SJSA1 (cell line): ENCODE results near the gene FOXD2. TPM values are rescaled to one million over a fixed set of nuclear protein-coding genes. Genes with fewer than 3 reads are reported as not detected.
"Not testable (repeated sequence)": the region's sequence is repeated elsewhere in the genome, so short reads cannot be mapped to it uniquely, and the experiment has no call there.

Experiments used
- DNase-seq, 2 experiments: peaks; one replicate each; pipeline ENCODE4 v3.0.0-alpha.2; 2015 to 2020; ENCODE audit warnings: low spot score in 2 of 2, low read depth in 1 of 2
- H3K27ac ChIP-seq: fragments of 250-450 bp; sonication (Bioruptor Pico); 2 replicates; pipeline ENCODE4 v1.5.1; 2020; ENCODE audit warnings: mild to moderate bottlenecking, moderate library complexity
- H3K27me3 ChIP-seq: fragments of 250-450 bp; sonication (Bioruptor Pico); replicated peaks from 2 replicates; pipeline ENCODE4 v1.5.1; 2020; ENCODE audit warnings: mild to moderate bottlenecking, moderate library complexity
- H3K36me3 ChIP-seq: fragments of 250-450 bp; sonication (Bioruptor Pico); 2 replicates; pipeline ENCODE4 v1.5.1; 2020; ENCODE audit warnings: mild to moderate bottlenecking
- H3K4me1 ChIP-seq: fragments of 250-450 bp; sonication (Bioruptor Pico); replicated peaks from 2 replicates; pipeline ENCODE4 v1.6.1; 2021; ENCODE audit warnings: mild to moderate bottlenecking
- H3K4me3 ChIP-seq: fragments of 250-450 bp; sonication (Bioruptor Pico); 2 replicates; pipeline ENCODE4 v1.5.1; 2020; ENCODE audit warnings: mild to moderate bottlenecking
- H3K9me3 ChIP-seq: fragments of 250-450 bp; sonication (Bioruptor Pico); replicated peaks from 2 replicates; pipeline ENCODE4 v1.5.1; 2020; ENCODE audit warnings: mild to moderate bottlenecking
- total RNA-seq: library from RNA; depleted of rRNA; stranded (reverse); fragments of >200 nt; shearing (Covaris generic); gene quantifications from 2 replicates; pipeline ENCODE4 v1.2.3, GENCODE V29; 2014

The FOXD2 gene
- total RNA-seq, 1 experiment from 2014 or later: 12.9 TPM

DNA sequence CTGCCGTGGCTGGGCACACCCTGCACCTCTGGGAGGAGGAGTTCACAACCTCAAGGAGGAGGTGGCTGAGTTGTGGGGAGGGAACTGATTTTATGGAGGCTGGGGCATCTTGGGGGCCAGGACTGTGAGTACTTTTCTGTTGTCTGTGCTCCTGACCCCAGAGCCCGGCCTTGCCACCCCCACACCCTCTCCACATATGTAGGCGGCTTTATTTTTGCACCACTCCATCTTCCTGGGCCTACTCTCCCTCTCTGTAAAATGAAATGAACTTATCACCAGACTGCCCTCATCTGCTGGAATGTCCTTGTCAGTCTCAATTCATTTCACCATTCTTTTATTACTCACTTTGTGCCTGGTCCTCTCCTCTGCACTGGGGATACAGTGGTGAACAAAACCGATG is 12.8 kb downstream of the FOXD2 start:
- no peaks in the 10 kb centered on the region for H3K4me1 ChIP-seq
- DNase-seq: no peak
- no peaks in the 10 kb centered on the region for H3K27me3 ChIP-seq
- no peak overlapping the region for H3K4me3 ChIP-seq
- H3K36me3 ChIP-seq: peaks cover 49% of the 10 kb centered on the region
- H3K9me3 ChIP-seq: no peaks in the 10 kb centered on the region
- no peak overlapping the region for H3K27ac ChIP-seq

DNA sequence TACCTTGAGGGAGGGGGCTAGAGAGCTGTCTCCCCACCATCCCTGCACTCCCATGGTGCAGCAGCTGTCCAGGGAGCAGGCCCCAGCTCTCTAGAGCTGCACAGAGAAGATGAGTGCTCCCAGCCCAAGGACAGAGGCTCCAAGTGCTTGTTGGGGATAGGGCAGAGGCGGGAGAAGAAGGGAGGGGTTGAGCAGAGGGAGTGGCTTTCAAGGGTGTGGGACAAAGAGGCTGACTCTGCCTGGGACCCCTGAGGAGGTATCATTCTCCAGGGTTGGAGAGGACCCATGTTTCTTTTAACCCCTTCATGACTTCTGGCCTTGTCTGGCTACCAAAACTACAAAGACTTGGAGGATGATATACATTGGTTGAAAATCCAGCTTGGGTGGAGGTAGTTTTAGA is 14.6 kb downstream of the FOXD2 start:
- H3K36me3 ChIP-seq: peaks cover 32% of the 10 kb centered on the region
- no peak overlapping the region for H3K4me3 ChIP-seq
- H3K27ac ChIP-seq: no peak overlapping the region
- H3K4me1 ChIP-seq: no peaks in the 10 kb centered on the region
- no peaks in the 10 kb centered on the region for H3K9me3 ChIP-seq
- no peak for DNase-seq
- no peaks in the 10 kb centered on the region for H3K27me3 ChIP-seq

DNA sequence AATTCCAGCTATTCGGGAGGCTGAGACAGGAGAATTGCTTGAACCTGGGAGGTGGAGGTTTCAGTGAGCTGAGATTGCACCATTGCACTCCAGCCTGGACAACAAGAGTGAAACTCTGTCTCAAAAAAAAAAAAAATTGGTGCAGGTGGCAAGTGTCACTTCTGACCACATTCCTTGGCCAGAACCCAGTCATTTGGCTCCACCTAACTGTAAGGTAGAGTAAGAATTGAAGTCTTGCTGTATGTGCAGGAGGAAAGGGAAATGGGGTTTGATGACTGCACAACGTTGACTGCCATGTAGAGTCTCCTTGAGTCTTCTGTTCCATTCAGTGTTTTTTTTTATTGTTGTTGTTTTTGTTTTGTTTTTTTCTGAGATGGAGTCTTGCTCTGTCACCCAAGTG is 16.1 kb downstream of the FOXD2 start:
- H3K4me3 ChIP-seq, H3K27me3 ChIP-seq, H3K27ac ChIP-seq, DNase-seq, H3K9me3 ChIP-seq, H3K4me1 ChIP-seq: not testable (repeated sequence)
- peaks cover 22% of the 10 kb centered on the region for H3K36me3 ChIP-seq

DNA sequence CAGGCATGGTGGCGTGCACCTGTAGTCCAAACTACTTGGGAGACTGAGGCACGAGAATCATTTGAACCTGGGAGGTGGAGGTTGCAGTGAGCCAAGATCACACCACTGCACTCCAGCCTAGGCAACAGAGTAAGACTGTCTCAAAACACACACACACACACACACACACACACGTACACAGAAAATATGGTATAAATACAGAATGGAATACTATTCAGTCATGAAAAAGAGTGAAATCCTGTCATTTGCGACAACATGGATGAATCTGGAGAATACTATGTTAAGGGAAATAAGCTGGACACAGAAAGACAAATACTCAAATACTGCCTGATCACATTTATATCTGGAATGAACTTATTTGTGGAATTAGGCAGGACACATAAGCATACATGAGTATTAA is 18.4 kb downstream of the FOXD2 start:
- Histone ChIP-seq H3K9me3 (no peaks in the 10 kb centered on the region; the same call in 1 of the 2 replicates), H3K36me3 (no peaks in the 10 kb centered on the region; the same call in 1 of the 2 replicates), H3K27me3 (peaks cover 9% of the 10 kb centered on the region), H3K4me3 (no peak overlapping the region), H3K4me1 (no peaks in the 10 kb centered on the region), H3K27ac (no peak overlapping the region)
- no peak for DNase-seq

DNA sequence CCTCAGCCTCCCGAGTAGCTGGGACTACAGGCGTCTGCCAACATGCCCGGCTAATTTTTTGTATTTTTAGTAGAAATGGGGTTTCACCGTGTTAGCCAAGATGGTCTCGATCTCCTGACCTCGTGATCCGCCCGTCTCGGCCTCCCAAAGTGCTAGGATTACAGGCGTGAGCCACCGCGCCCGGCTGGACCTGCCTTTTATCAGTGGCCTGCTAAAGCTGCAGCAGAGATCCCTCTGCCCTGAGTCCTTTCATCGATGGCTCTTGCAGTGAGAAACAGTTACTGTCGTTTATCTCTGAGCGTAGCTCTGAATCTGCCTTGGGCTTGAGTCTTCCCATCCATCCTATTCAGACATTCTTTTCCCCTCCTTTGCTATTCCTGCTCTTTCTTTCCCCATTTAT is 19.7 kb downstream of the FOXD2 start:
- not testable (repeated sequence) for DNase-seq, H3K4me3 ChIP-seq, H3K27ac ChIP-seq, H3K9me3 ChIP-seq, H3K36me3 ChIP-seq, H3K4me1 ChIP-seq
- H3K27me3 ChIP-seq: peaks cover 14% of the 10 kb centered on the region

DNA sequence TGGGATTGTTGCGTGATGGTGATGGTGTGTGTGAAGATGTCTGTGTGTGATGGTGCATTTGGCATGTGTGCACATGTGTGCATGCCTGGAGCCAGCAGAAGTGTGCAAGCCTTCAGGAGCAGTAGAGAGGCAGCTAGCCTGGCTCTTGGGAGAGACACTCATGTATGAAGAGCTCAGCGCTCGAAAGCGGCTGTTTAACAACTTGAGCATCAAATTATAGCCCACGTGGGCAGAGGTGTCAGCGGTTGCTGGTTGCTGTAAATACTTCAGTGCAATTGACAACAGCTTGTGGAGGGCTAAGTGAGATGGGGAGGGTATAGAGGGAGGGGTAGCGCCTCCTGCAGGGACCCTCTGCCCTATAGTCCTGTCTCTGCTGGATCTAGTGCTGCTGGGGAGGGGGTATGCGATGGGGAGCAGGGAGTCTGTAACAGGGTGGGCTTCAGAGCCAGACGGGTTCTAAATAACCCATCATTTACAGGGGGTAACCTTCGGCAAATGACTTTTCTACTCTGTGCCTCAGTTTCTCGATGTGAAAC is 21.5 kb downstream of the FOXD2 start:
- no peaks in the 10 kb centered on the region; the same call in 1 of the 2 replicates for H3K9me3 ChIP-seq
- no peak overlapping the region for H3K27ac ChIP-seq
- H3K27me3 ChIP-seq: peaks cover 14% of the 10 kb centered on the region
- H3K36me3 ChIP-seq: no peaks in the 10 kb centered on the region
- no peaks in the 10 kb centered on the region for H3K4me1 ChIP-seq
- no peak overlapping the region for H3K4me3 ChIP-seq
- no peak for DNase-seq

DNA sequence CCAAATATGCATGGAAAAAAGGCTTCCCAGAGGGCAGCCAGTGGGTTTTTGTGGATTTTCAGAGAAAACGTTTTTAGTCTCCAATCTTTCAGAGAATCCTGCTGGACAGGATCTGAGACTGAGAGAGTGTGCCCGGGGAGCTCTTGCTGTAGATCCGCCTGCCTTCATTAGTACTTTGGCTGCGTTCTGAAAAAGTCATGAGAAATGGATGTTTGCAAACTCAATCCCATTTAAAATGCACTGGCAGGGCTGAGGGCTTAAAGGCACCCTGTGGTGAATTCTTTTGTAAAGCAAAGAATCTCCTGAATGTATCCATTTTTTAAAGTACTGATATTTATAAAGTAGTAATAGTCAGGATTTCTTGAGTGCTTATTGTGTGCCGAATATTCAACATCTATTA is 22.2 kb downstream of the FOXD2 start:
- no peak for DNase-seq
- Histone ChIP-seq H3K4me3 (no peak overlapping the region), H3K36me3 (no peaks in the 10 kb centered on the region), H3K27ac (no peak overlapping the region), H3K27me3 (peaks cover 14% of the 10 kb centered on the region), H3K9me3 (no peaks in the 10 kb centered on the region; the same call in 1 of the 2 replicates), H3K4me1 (no peaks in the 10 kb centered on the region)

DNA sequence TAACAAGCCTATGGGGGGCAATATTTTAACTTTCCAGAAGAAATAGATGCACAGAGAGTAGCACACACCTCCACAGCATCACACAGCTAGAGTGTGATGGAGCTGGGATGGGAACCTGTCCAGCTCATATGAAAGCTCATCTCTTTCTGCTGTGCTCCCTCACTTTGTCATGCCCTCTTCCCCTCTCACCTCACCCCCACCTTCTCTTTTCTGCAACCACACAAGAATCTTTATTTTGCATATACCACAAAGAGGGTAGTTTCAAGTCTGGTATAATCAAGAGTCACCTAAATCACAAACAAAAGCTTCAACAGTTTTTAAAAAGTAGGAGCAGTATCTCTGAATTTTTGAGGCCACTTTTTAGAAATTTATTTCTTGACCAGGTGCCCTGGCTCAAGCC is 22.6 kb downstream of the FOXD2 start:
- Histone ChIP-seq H3K36me3 (no peaks in the 10 kb centered on the region), H3K27me3 (peaks cover 14% of the 10 kb centered on the region), H3K27ac (no peak overlapping the region), H3K9me3 (no peaks in the 10 kb centered on the region; the same call in 1 of the 2 replicates), H3K4me3 (no peak overlapping the region), H3K4me1 (no peaks in the 10 kb centered on the region)
- DNase-seq: no peak

DNA sequence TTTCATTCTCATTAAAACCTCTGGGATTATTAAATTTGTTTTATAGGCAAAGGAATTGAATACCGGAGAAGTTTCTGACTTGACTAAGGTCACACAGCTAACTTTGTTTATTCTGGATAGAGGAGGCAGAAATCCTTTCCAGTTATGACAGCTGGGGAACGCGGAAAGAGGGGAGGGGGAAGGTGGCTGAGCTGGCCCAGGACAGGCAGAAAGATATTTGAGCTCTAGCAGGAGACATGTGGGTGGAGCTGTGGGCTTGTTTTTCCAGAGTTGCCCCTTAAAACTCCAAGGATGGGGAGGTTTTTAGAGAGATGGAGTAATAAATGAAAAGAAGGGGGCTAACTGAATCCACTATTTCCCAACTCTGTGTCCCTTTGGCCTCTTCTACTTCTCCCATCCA is 27.8 kb downstream of the FOXD2 start:
- DNase-seq: no peak
- H3K36me3 ChIP-seq: no peaks in the 10 kb centered on the region
- H3K4me3 ChIP-seq: no peak overlapping the region
- H3K9me3 ChIP-seq: no peaks in the 10 kb centered on the region
- no peaks in the 10 kb centered on the region for H3K4me1 ChIP-seq
- no peak overlapping the region for H3K27ac ChIP-seq
- H3K27me3 ChIP-seq: peaks cover 6% of the 10 kb centered on the region

DNA sequence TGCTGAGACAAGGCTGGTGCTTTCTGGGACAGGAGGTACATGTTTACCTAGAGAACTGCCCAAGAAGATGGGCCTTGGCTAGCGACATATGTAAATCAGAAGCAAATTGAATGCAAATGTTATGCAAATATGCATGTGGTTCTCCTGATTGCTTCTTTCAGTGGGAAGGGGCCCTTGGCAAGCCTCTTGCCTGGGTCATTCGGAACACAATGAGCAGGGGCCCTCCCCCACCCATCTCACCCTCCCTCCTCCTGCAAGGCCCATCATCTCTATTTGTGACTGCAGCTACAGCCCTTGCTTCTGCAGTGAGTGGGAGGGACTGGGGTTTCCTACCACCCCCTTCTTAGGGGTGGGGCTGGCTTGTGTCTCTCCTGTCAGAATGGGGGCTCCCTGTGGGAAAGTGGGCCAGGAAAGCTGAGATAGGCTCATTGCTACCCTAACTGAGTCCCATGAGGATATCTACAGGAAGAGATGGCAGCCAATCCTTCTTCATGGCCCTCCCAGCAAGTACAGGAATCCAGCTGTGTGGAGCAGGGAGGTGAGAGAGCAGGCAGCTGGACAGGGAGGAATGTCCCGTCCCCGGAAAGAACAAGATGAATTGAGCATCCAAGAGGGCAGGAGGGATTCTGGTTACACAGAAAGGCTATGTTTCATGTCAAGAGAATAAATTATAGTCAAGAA is 31.0 kb downstream of the FOXD2 start:
- H3K27ac ChIP-seq: no peak overlapping the region
- H3K4me1 ChIP-seq: no peaks in the 10 kb centered on the region
- H3K27me3 ChIP-seq: no peaks in the 10 kb centered on the region
- DNase-seq: no peak
- no peak overlapping the region for H3K4me3 ChIP-seq
- no peaks in the 10 kb centered on the region for H3K9me3 ChIP-seq
- H3K36me3 ChIP-seq: no peaks in the 10 kb centered on the region

DNA sequence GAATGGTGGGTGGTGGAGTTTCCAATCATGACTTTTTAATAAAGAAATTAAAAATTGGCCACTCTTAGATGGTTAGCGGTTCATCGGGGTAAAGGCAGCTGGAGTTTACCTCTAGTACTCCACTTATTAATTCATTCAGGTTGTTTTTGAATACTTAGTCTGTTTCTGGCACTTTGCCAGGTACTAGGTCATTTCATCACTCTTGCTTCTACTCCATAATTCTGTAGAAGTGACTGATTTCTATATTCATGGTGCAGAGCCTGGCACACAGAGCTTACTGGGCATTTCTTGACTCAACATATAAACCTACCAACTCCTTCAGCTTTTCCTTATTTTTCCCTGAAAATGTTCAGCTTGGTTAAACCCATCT is 31.5 kb downstream of the FOXD2 start:
- DNase-seq: no peak
- no peaks in the 10 kb centered on the region for H3K4me1 ChIP-seq
- no peaks in the 10 kb centered on the region for H3K36me3 ChIP-seq
- no peaks in the 10 kb centered on the region for H3K9me3 ChIP-seq
- no peak overlapping the region for H3K4me3 ChIP-seq
- H3K27me3 ChIP-seq: no peaks in the 10 kb centered on the region
- no peak overlapping the region for H3K27ac ChIP-seq

DNA sequence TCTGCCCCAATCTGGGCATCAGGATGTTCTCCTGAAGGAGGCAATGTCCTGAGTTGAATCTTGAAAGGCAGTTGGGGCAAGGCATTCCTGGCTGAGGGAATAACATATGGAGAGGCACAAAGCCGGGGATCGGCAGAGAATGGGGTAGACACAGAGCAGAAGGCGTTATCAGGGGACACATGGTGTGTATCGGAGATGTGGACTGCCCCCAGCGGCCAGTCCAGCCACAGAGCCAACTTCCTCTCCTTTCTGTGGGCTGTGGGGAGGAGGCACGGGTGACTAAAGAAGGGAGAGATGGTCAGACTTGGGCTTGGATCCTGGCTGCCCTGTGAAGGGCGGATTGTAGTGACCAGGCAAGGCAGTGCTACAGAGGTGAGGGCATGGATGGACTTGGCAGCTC is 32.1 kb downstream of the FOXD2 start:
- Histone ChIP-seq H3K27ac (no peak overlapping the region), H3K36me3 (no peaks in the 10 kb centered on the region), H3K4me1 (no peaks in the 10 kb centered on the region), H3K9me3 (no peaks in the 10 kb centered on the region), H3K4me3 (no peak overlapping the region), H3K27me3 (no peaks in the 10 kb centered on the region)
- DNase-seq: no peak

DNA sequence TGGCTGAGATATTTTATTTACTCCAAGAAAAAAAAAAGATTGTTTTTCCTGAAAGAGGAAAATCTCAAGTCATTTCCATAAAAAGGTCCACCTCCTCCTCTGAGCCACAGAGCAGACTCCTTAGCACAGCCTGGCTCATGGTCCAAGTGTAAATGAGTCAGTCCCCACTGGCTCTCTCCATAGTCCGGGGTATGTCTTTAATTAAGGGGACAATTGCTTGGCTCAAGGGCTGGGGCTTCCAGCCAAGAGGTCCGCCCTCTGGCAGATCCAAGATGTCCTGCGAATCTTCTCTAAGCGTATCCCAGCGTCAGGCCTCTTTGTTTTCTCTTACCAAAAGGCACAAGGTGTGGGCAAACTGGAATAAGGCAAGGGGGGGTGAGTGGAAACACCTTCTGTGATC is 33.3 kb downstream of the FOXD2 start:
- no peaks in the 10 kb centered on the region for H3K4me1 ChIP-seq
- H3K4me3 ChIP-seq: no peak overlapping the region
- DNase-seq: no peak
- no peak overlapping the region for H3K27ac ChIP-seq
- H3K9me3 ChIP-seq: no peaks in the 10 kb centered on the region
- no peaks in the 10 kb centered on the region for H3K36me3 ChIP-seq
- H3K27me3 ChIP-seq: no peaks in the 10 kb centered on the region

DNA sequence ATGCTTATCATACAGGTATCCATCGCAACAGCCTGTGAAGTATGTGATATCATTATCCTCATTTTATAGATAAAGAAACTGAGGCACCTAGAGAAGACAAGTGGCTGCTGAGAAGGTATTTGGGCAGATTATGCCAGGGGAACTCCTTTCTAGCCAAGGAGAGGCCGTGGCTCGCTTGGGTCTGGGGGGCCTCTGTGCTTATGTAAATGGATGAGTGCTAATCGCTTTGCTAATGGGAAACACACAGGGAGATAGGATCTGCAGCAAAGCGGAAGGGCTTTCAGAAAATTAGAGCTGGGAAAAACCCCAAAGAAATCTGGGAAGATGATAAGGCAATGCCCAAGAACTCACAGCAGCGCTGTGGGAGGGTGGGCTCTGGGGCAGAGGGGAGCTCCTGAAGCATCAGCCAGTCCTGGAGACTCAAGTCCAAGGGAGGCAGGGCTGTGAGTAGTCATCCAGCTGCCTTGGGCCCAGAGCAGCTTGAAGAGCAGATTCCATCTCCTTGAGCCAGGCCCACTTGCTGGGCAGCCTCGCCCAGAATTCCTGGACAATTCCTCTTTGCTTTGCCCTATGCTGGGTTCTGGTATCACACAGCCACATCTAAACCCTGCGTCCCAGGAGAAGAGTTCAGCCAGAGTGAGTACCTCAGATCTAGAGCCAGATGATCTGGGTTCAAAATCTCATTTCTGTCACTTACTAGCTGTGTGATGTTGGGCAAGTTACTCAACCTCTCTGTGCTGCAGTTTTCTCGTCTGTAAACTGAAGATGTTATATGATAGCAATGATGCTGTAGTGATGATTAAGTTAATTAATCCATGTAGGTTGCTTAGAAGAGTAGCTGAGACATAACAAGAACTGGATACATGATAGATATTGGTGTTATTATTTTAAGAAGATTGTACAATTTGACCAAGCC is 36.7 kb downstream of the FOXD2 start:
- Histone ChIP-seq H3K4me1 (0 out of 2 replicates have a peak, but pooled peaks cover 3% of the 10 kb centered on the region), H3K4me3 (no peak overlapping the region), H3K9me3 (no peaks in the 10 kb centered on the region), H3K27me3 (no peaks in the 10 kb centered on the region), H3K36me3 (no peaks in the 10 kb centered on the region), H3K27ac (no peak overlapping the region)
- no peak for DNase-seq
